Measurements from ENCODE around the gene PHLDA3.

PHLDA3 gene

DNA sequence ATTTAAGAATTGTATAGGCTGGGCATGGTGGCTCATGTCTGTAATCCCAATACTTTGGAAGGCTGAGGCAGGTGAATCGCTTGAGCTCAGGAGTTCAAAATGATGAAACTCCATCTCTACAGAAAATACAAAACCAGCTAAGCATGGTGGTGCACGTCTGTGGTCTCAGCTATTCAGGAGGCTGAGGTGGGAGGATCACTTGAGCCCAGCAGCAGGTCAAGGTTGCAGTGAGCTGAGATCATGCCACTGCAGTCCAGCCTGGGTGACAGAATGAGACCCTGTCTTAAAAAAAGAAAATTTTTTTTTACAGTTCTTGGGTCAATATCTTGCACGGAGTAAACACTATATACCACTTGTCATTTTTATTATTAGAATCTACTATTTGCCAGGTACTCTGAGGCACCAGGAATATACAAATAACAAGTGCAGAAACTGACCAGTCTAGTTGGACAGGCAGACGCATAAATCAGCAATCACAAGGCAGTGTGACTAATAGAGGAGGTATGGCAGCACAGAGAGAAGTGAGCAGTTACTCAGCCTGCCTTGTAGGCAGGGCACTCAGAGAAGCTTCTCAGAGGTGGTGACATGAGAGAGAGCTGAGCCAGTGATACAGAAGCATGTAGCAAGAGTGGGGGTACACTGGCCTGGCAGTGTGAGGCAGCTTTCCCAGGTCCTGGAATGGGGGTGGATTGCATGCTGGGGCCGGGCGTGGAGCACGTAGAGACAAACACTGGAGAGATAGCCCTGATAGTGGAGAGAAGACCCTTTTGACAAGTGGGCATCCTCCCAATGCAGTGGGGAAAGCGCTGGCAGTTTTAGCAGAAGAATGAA, 8.0 kb downstream of the PHLDA3 start:
- DNase-seq = no peak

- DNase-seq = no peak
These were observed 9.2 kb downstream of the PHLDA3 start for GRCh38 chr1:201459775-201460174.

DNA sequence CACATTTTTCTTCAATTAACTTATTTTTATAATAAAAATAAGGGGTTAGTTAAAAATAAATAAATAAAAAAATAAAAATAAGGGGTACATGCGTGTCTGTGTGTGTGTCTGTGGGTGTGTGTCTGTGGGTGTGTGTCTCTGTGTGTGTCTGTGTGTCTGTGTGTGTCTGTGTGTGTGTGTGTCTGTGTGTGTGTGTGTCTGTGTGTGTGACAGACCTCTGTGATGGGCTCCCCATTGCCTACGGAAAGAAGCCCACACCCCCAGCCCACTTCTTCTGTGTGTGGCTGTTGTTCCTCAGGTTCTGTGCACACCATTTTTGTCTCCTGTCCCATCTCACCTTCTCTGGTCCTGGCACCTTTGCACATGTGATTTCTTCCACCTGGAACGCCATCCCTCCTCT, 9.9 kb downstream of the PHLDA3 start:
- DNase-seq = no peak

GRCh38 chr1:201457508-201457960, 11.5 kb downstream of the PHLDA3 start:
- DNase-seq = no peak

GRCh38 chr1:201456499-201457309, 12.3 kb downstream of the PHLDA3 start:
- no peak for DNase-seq

GRCh38 chr1:201455098-201455497, 13.9 kb downstream of the PHLDA3 start:
- no peak for DNase-seq

DNA sequence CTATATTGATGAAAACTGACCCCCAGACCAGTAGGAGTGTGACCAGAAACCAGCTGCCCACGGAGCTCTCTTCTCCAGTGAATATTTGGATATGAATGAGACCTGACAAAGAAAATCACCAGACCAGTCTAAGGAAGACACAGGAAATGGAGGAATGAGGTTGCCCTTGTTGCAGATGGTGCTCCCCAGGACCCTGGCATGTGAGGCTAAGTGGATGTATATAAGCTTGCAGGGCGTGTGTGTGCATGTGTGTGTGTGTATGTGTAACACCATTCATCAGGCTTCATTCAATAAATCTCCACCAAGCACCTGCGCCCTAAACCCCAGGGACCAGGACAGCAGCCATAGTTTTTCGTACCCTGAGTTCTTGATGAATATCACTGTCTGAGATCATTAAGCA, 14.4 kb downstream of the PHLDA3 start:
- no peak for DNase-seq

DNA sequence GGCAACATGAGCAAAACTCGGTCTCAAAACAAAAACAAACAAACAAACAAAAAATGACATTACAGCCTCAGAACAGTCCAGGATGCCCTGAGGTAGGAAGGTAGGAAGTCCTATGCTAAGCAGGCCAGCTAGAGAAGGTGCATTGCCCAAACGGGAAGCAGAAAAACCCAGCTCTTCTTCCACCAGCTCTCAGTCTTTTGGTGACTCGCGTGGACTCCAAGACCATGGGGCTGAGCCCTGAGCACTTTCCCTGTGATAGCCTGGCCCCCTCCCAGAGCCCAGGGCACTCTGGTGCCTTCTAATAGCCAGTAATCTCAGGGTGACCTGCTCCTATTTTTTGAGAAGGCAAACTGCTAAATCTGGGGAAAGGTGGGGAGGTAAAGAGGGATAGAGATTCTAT, 16.1 kb downstream of the PHLDA3 start:
- no peak for DNase-seq

- DNase-seq = no peak
These were observed 18.2 kb downstream of the PHLDA3 start for GRCh38 chr1:201450721-201451291.

GRCh38 chr1:201448990-201449389, 20.0 kb downstream of the PHLDA3 start:
- no peak for DNase-seq

DNA sequence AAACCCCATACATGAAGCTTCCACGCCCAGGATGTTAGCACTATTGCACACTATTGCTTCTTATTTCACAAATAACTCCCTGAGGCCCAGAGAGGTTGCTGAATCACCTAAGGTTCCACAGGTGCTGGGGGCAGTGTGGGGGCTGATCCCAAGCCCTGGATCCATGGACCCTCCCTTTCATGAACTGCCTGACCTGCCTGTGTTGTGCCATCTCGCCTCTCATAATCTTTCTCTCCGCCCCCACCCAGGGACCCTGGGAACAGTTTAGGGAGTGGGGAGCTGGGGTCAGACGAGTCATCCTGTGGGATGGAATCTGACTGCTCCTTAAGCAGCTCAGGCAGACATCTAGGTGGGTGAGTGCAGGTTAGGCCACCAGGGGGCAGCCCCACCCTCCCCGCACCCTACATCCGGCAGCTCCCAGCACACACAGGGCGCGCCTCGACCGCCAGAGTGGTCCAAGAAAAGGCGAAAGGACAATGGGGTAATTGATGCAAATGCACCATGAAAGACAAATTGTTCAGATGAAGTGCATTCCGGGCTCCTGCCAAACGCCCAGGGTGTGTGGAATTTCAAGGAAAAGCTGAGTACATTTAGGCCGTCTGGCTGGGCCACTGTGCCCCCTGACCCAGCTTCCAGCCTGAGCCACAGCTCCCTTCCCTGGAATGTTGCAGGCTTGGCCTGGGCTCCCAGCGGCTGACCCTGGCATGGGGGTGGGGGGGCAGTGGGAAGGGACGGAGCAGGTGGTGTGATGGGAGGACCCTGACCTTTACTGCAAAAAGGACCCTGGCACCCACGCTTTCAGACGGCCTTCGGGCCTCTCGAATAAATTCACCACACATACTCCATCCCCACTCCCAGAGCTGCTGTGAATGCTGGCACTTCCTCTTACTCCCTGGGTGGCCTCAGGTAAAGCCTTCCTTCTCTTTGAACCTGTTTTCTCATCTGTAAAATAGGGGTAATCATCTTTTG, 20.8 kb downstream of the PHLDA3 start:
- peak; percentile 64 for DNase-seq

- no peak for DNase-seq
These were observed 23.7 kb downstream of the PHLDA3 start for GRCh38 chr1:201445310-201445709.

GRCh38 chr1:201444792-201445191, 24.2 kb downstream of the PHLDA3 start:
- DNase-seq = no peak

- DNase-seq = no peak
These were observed 25.2 kb downstream of the PHLDA3 start for GRCh38 chr1:201443747-201444146.

- DNase-seq = no peak
These were observed 32.0 kb downstream of the PHLDA3 start for GRCh38 chr1:201436969-201437368.

DNA sequence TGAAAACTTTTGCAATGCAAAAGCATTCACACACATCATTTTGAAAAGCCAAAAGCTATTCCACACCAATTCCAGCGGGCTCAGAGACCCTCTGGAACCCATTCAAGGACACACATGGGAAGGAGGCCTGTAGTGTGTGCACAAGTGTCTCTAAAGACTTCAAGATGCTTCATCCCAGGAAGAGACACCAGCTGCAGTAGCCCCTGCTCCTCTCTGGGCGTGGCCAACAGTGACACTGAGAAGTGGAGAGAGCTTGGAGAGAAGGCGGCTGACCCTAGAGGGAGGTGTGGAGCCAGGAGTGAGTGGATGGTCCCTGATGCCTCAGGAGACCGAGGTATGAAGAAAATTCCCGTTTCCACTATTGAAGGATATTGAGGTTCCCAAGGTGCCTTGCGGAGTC, 32.6 kb downstream of the PHLDA3 start:
- no peak for DNase-seq

DNA sequence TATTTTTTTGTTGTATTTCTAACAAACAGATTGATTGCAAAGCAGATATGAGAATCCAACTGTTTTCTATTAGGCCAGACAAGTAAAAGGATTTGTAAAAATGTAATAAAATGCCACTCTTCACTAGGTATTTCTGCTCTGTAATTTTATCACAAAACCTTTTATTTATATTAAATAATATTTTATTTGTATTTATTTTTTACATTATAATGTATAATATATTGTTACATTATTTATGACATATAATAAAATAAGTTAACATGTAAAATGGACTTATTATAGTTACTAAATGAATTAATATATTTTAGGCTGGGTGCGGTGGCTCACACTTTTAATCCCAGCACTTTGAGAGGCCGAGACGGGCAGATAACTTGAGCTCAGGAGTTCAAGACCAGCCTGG, 34.7 kb downstream of the PHLDA3 start:
- no peak for DNase-seq

DNA sequence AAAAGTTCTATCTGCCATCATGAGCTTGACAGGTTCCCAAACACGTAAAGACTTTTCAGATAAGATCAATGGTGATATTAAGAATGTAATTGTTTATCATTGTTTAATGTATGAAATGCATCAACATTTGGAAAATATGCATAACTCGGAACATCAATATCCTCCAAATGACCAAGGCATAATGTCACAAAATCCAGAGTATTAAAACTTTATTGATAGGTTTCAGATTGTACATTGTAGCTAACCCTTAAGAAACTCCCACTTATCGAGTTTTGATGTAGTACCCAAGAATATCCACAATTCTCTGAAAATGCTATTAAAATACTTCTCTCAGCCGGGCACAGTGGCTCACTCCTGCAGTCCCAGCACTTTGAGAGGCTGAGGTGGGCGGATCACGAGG, 35.4 kb downstream of the PHLDA3 start:
- no peak for DNase-seq

DNA sequence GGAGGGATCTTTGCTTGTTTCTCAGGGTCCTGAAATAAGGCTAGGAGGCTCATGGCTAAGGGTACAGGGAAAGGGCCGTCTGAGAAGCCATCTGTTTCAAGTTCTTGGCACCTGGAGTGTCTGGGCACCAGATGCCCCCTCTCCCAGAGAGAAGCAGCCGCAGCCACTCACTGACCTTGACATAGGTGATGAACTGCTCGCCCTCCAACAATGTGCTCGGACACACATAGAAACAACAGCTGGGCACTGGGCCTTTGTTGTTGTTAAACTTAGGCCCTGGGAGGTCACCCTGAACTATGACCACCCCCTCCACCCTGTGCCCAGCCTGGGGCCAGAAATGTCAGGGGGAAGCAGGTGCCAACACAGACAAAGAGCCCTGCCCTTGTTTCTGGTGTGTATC, 38.2 kb downstream of the PHLDA3 start:
- no peak for DNase-seq

GRCh38 chr1:201429736-201430501, 39.1 kb downstream of the PHLDA3 start:
- no peak for DNase-seq

DNA sequence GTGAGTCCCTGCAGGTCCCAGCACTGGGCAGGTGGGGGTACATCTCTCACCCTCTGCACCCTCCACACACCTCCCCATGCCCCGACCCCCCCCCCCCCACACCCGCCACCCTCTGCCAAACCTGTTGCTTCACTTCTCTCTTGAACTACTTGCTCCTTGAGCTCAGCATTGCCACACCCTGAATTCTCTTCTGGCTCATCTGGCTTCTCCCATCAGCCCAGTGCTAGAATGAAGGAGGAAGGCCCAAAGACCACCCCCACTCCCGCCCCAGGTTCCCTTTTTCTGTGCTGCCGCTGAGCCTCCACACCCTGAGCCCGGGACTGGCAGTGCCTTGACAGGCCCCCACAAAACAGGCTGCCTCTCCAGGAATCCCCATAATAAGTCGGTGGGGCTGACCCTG, 41.0 kb downstream of the PHLDA3 start:
- no peak for DNase-seq
